ENCODE measurements around the gene PDE2A.

The PDE2A gene

DNA sequence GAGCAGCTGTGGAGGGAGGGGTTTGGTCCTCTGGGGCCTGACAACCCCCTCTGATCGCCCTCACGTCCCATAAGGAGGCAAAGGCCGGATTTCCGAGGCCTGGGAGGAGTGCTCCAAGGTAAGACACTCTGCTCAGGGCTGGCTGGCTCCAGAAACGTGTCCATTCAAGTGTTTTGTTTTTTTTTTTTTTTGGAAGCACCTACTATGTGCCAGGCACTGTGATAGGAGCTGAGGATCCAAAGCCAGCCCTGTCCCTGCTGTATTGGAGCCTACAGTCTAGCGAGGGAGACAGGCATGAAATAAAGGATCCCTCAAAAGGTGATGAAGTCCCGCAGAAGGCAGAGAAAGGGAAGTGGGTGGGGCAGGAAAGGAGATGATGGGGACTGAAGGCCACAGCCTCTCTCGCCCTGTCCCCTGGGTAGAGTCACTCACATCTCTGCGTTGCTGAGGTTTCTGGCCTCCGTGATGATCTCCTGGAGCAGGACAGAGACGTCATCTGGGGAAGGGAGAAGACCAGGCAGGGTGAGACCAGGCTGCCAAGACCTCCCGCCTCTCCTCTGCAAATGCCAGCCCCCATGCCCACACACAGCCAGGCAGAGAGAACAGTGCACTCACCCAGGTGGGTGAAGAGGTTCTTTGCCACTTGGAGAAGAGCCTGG is 89.2 kb downstream of the PDE2A start:
- H3K4me3 ChIP-seq (ENCODE audit: low read depth in 1 of 2, low read length in 2 of 2): no peak overlapping the region

DNA sequence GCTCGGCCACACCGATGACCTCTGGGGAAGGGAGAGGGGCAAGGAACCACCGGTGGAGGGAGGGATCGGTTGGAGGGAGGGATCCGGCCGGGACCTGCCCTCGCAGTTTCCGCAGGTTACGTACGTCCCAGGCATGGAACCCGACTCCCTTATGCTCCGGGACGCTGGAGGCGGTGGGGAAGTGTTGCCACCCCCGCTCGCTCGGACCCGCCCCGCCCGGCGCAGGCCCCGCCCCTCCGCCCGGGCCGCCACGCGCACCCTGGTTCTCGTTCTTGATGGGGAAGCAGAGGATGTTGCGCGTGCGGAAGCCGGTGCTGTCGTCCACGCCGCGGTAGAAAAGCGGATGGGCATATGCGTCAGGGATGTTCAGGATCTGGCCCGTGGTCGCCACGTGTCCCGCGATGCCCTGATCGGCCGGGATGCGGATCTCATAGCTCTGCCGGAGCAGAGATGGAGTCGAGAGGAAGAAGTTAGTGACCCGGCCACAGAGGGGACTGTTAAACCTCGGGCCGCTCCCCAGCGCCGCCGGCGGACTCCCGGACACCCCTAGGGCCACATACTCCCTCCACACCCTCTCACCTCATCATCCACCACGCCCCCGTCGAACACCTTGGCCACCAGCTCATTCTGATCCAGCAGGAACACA is 89.8 kb downstream of the PDE2A start:
- Histone ChIP-seq H3K27me3 (ENCODE audit: insufficient read depth, low read length, poor library complexity) (peaks cover 16% of the 10 kb centered on the region), H2AFZ (ENCODE audit: low read depth, low read length) (no peak overlapping the region), H4K20me1 (ENCODE audit: insufficient read depth, low read length) (peaks cover 10% of the 10 kb centered on the region), H3K9me3 (ENCODE audit: insufficient read depth, low read length, severe bottlenecking) (no peaks in the 10 kb centered on the region), H3K4me3 (ENCODE audit: low read depth in 1 of 2, low read length in 2 of 2) (no peak overlapping the region), H3K36me3 (ENCODE audit: insufficient read depth, low read length) (no peaks in the 10 kb centered on the region), H3K27ac (ENCODE audit: low read length) (no peak overlapping the region), H3K9ac (ENCODE audit: low read depth, low read length) (no peak overlapping the region), H3K4me1 (ENCODE audit: insufficient read depth, low read length) (no peaks in the 10 kb centered on the region), H3K79me2 (ENCODE audit: insufficient read depth, low read length) (no peaks in the 10 kb centered on the region), H3K4me2 (ENCODE audit: insufficient read depth, low read length) (no peak overlapping the region)
- no peak for ATAC-seq (ENCODE audit: insufficient read depth, low read depth)
- TF ChIP-seq EZH2 (IDR thresholded peaks at IDR 0.05; ENCODE audit: borderline replicate concordance, low read depth, low read length, severe bottlenecking): no peak
- TF ChIP-seq CTCF (IDR thresholded peaks at IDR 0.05; ENCODE audit: borderline replicate concordance, extremely low read depth, low read length, poor library complexity, severe bottlenecking): no peak
- DNase-seq: no peak

More for the DNA sequence above, 89.2 kb downstream of the PDE2A start:
- Histone ChIP-seq H4K20me1 (ENCODE audit: insufficient read depth, low read length) (peaks cover 10% of the 10 kb centered on the region), H3K36me3 (ENCODE audit: insufficient read depth, low read length) (no peaks in the 10 kb centered on the region), H3K4me1 (ENCODE audit: insufficient read depth, low read length) (no peaks in the 10 kb centered on the region), H3K9ac (ENCODE audit: low read depth, low read length) (no peak overlapping the region), H3K27me3 (ENCODE audit: insufficient read depth, low read length, poor library complexity) (peaks cover 12% of the 10 kb centered on the region), H3K4me2 (ENCODE audit: insufficient read depth, low read length) (no peak overlapping the region), H3K9me3 (ENCODE audit: insufficient read depth, low read length, severe bottlenecking) (no peaks in the 10 kb centered on the region), H3K79me2 (ENCODE audit: insufficient read depth, low read length) (no peaks in the 10 kb centered on the region), H3K27ac (ENCODE audit: low read length) (no peak overlapping the region), H2AFZ (ENCODE audit: low read depth, low read length) (no peak overlapping the region)
- ATAC-seq (ENCODE audit: insufficient read depth, low read depth) (no peak), DNase-seq (no peak)
- no peak for TF ChIP-seq CTCF (IDR thresholded peaks at IDR 0.05; ENCODE audit: borderline replicate concordance, extremely low read depth, low read length, poor library complexity, severe bottlenecking)
- TF ChIP-seq EZH2 (IDR thresholded peaks at IDR 0.05; ENCODE audit: borderline replicate concordance, low read depth, low read length, severe bottlenecking): no peak

- Histone ChIP-seq H3K9ac (ENCODE audit: low read depth, low read length) (no peak overlapping the region), H4K20me1 (ENCODE audit: insufficient read depth, low read length) (peaks cover 6% of the 10 kb centered on the region), H3K4me1 (ENCODE audit: insufficient read depth, low read length) (no peaks in the 10 kb centered on the region), H3K27ac (ENCODE audit: low read length) (no peak overlapping the region), H3K9me3 (ENCODE audit: insufficient read depth, low read length, severe bottlenecking) (no peaks in the 10 kb centered on the region), H2AFZ (ENCODE audit: low read depth, low read length) (no peak overlapping the region), H3K79me2 (ENCODE audit: insufficient read depth, low read length) (no peaks in the 10 kb centered on the region), H3K4me3 (ENCODE audit: low read depth in 1 of 2, low read length in 2 of 2) (no peak overlapping the region), H3K27me3 (ENCODE audit: insufficient read depth, low read length, poor library complexity) (peaks cover 14% of the 10 kb centered on the region), H3K4me2 (ENCODE audit: insufficient read depth, low read length) (no peak overlapping the region), H3K36me3 (ENCODE audit: insufficient read depth, low read length) (no peaks in the 10 kb centered on the region)
- TF ChIP-seq EZH2 (IDR thresholded peaks at IDR 0.05; ENCODE audit: borderline replicate concordance, low read depth, low read length, severe bottlenecking) (no peak), CTCF (IDR thresholded peaks at IDR 0.05; ENCODE audit: borderline replicate concordance, extremely low read depth, low read length, poor library complexity, severe bottlenecking) (no peak)
- DNase-seq (no peak), ATAC-seq (ENCODE audit: insufficient read depth, low read depth) (no peak)
Measured at GRCh38 chr11:72583616-72584292, 90.5 kb downstream of the PDE2A start.
